GM10248 (cell line): Measurements from ENCODE around the gene A2ML1.

Experiments used
- CTCF ChIA-PET: fragments of 300-600 bp; sonication (Branson Sonifier 250); formaldehyde crosslinking; extraction: SDS; loops from one replicate; lab custom pipeline; 2021; ENCODE audit warnings: antibody characterized with exemption; lab: Yijun Ruan, JAX
- POLR2A ChIA-PET: fragments of 350-650 bp; sonication (Branson Sonifier 250); formaldehyde crosslinking; extraction: SDS; loops from one replicate; lab custom pipeline; 2020; ENCODE audit warnings: antibody characterized with exemption; lab: Yijun Ruan, JAX
- DNase-seq: peaks from one replicate; pipeline ENCODE4 v3.0.0; 2012; ENCODE audit errors: extremely low spot score
- TF ChIP-seq, protein P1 (sequence below): IDR thresholded peaks from 2 replicates; pipeline ENCODE4 v1.5.1; 2012; ENCODE audit warnings: mild to moderate bottlenecking, low read depth; ENCODE audit errors: extremely low read depth, missing control alignments, control extremely low read depth

Gene A2ML1

DNA sequence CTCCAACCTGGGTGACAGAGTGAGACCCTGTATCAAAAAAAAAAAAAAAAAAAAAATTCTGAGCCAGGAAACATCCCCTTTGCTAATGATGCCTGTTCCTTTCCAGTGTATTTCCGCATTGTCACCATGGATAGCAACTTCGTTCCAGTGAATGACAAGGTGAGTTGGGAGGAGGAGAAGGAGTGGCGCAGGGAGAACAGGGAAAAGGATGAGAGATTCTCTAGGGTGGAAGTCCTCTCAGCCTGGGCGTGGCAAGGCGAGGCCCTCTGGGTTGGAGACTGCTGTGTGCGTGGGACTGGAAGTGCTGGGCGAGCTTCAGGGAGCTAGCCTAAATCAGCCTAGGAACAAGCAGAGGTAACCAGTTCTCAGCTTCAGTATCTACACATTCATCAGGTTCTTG lies 7.2 kb downstream of the A2ML1 start:
- TF ChIP-seq, protein P1, sequence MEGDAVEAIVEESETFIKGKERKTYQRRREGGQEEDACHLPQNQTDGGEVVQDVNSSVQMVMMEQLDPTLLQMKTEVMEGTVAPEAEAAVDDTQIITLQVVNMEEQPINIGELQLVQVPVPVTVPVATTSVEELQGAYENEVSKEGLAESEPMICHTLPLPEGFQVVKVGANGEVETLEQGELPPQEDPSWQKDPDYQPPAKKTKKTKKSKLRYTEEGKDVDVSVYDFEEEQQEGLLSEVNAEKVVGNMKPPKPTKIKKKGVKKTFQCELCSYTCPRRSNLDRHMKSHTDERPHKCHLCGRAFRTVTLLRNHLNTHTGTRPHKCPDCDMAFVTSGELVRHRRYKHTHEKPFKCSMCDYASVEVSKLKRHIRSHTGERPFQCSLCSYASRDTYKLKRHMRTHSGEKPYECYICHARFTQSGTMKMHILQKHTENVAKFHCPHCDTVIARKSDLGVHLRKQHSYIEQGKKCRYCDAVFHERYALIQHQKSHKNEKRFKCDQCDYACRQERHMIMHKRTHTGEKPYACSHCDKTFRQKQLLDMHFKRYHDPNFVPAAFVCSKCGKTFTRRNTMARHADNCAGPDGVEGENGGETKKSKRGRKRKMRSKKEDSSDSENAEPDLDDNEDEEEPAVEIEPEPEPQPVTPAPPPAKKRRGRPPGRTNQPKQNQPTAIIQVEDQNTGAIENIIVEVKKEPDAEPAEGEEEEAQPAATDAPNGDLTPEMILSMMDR = no peak
- CTCF ChIA-PET = interaction anchor here (1.7 kb wide), 1 partner anchor 12 kb away, joined by 4 read pairs; no protein-coding TSS in a partner anchor
- DNase-seq = no peak
- POLR2A ChIA-PET = no interaction called here

DNA sequence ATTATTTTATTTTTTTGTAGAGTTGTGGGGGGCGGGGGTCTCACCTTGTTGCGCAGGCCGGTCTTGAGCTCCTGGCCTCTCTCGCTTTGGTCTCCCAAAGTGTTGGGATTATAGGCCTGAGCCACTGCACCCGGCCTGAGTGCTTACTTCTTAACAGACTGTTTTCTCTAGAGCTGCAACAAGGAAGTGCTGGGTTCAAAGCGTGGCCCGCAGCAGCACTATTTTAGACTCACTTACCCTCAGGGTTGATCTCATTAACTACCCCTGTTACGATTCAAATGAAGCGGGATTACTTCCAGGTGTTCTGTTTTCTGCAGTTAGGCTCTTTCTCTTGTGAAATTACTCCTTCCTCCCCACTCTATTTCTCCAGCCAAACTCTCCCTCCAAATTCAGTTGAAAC lies 8.7 kb downstream of the A2ML1 start:
- TF ChIP-seq, protein P1 = no peak
- POLR2A ChIA-PET = interaction anchor here (0.7 kb wide), 1 partner anchor 623 kb away, joined by 9 read pairs; no protein-coding TSS in a partner anchor
- CTCF ChIA-PET = interaction anchor here (1.0 to 1.7 kb wide), 2 partner anchors 10 to 29 kb away, joined by 3 to 4 read pairs; no protein-coding TSS in a partner anchor
- no peak for DNase-seq

DNA sequence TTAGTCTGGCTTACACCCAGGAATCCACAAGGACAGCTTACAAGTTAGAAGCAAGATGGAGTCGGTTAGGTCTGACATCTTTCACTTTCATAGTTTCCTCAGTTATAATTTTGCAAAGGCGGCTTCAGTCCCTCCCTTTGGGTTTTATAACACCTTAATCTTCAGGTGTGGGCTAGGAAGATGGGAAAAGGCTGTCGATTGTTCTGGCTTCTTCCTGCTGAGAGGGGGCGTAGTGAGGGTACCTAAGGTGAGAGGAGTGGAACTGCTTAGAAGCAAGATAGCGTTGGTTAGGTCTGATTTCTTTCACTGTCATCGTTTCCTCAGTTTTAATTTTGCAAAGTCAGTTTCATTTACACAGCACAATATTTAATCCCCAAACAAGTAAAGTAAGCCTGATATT lies 10.1 kb downstream of the A2ML1 start:
- POLR2A ChIA-PET = no interaction called here
- TF ChIP-seq, protein P1 = no peak
- CTCF ChIA-PET = no interaction called here
- DNase-seq = no peak

DNA sequence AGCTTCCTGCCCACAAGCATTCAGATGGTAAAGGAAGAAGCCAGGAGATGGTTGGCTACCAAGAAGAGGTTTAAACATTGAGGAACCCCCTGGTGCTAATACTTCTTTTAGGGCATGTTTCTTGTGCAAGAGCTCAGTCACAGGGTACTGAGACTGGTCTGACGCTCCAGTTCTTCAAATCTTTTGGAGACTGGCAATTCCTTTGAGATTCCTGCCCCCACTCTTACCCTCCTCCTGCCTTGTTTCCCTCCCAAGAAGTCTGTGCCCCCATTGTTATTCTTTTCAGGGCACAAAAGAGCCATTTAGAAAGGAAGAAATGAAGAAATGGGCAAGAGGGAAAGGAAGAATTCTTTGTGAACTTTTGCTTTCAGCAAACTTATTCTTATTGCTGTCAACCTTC lies 11.8 kb downstream of the A2ML1 start:
- ChIA-PET POLR2A (no interaction called here), CTCF (no interaction called here)

DNA sequence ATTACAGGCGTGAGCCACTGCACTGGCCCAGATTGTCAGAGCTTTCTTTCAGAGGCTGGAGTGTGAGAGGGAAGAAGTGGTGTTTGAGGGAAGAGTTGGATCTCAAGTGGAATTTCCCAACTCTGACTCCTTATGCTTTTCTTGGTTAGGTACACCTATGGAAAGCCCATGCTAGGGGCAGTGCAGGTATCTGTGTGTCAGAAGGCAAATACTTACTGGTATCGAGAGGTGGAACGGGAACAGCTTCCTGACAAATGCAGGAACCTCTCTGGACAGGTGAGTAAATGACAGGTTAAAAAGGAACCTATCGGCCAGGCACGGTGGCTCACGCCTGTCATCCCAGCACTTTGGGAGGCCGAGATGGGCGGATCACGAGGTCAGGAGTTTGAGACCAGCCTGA lies 14.9 kb downstream of the A2ML1 start:
- DNase-seq = no peak
- POLR2A ChIA-PET = no interaction called here
- TF ChIP-seq, protein P1 = no peak
- CTCF ChIA-PET = interaction anchor here (1.9 kb wide), 1 partner anchor 23 kb away, joined by 5 read pairs; no protein-coding TSS in a partner anchor

More for the DNA sequence above, 11.8 kb downstream of the A2ML1 start:
- no peak for DNase-seq
- TF ChIP-seq, protein P1 = no peak

DNA sequence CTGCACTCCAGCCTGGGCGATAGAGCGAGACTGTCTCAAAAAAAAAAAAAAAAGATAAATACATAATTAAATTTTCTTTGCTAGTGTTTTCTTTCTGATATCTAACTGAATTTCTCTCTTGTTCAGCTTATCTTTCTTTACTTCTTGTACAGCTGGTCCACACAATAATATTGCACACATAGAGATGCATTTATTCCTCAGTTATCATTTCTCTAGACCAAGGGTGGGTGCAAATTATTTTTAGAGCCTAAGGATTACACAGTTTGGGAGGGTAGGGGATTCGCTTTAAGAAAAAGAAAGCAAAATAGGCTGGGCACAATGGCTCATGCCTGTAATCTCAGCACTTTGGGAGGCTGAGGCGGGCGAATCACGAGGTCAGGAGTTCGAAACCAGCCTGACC lies 17.9 kb downstream of the A2ML1 start:
- no peak for DNase-seq
- CTCF ChIA-PET = interaction anchor here (1.3 to 2.1 kb wide), 3 partner anchors 10 to 50 kb away, joined by 3 to 6 read pairs (median 4); no protein-coding TSS in a partner anchor
- POLR2A ChIA-PET = no interaction called here
- TF ChIP-seq, protein P1 = no peak
